GM12872 (cell line): Measurements from ENCODE around the gene RAB3IL1.

ENCODE experiments used
- TF ChIP-seq, protein P1 (sequence below): IDR thresholded peaks from 3 replicates; pipeline ENCODE4 v1.5.1; 2011; ENCODE audit warnings: low read depth, mild to moderate bottlenecking, low read length, moderate library complexity; ENCODE audit not compliant: insufficient read depth

RAB3IL1 gene, protein sequence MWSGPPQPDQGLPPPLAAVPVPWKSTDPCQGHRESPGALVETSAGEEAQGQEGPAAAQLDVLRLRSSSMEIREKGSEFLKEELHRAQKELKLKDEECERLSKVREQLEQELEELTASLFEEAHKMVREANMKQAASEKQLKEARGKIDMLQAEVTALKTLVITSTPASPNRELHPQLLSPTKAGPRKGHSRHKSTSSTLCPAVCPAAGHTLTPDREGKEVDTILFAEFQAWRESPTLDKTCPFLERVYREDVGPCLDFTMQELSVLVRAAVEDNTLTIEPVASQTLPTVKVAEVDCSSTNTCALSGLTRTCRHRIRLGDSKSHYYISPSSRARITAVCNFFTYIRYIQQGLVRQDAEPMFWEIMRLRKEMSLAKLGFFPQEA

GRCh38 chr11:61917334-61918109 is at the start of gene RAB3IL1:
RAB3IL1 (minus strand) TSS chr11:61917566; CDS start chr11:61917367, 199 bp downstream.
- TF ChIP-seq, protein P1, sequence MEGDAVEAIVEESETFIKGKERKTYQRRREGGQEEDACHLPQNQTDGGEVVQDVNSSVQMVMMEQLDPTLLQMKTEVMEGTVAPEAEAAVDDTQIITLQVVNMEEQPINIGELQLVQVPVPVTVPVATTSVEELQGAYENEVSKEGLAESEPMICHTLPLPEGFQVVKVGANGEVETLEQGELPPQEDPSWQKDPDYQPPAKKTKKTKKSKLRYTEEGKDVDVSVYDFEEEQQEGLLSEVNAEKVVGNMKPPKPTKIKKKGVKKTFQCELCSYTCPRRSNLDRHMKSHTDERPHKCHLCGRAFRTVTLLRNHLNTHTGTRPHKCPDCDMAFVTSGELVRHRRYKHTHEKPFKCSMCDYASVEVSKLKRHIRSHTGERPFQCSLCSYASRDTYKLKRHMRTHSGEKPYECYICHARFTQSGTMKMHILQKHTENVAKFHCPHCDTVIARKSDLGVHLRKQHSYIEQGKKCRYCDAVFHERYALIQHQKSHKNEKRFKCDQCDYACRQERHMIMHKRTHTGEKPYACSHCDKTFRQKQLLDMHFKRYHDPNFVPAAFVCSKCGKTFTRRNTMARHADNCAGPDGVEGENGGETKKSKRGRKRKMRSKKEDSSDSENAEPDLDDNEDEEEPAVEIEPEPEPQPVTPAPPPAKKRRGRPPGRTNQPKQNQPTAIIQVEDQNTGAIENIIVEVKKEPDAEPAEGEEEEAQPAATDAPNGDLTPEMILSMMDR, result no peak

GRCh38 chr11:61966734-61967115 is 49.4 kb upstream of the RAB3IL1 start:
- TF ChIP-seq, protein P1, result no peak

DNA sequence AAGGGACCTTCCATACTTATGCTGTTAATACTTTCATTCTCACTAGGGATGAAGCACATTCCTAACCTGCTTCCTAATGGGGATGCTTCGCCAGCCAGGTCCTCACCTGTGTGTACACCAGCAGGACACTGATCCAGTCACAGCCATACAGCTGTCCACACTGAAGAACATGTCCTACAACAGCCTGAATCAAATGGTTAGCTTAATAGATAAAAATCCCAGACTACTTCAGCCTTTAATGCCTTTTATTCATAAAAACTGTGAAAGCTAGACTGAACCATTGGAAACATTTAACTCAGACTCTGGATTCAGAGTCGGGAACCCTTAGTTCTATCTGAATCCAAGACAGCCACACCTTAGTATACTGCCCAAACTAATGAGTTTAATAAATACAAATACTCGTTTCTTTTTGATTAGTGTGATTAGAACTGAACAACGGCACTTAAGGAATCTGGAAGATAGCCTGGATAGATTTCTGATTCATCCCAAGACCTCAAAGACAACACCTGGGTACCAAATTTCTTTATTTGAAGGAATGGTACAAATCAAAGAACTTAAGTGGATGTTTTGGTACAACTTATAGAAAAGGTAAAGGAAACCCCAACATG is 46.8 kb upstream of the RAB3IL1 start:
- TF ChIP-seq, protein P1, result no peak

GRCh38 chr11:61963282-61964057 is 46.1 kb upstream of the RAB3IL1 start:
- TF ChIP-seq, protein P1, result no peak

DNA sequence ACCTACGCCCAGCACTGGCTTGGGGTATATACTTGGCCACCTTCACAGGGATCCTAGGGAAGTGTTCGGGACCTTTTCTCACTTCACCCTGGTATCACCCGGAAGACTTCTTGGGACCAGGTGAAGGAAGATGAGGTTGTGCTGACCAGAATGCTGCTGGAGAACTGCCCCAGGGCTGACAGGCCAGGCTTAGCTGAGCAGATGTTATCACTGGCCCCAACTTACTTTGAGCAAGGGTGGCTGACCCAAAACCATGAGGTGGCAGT is 45.6 kb upstream of the RAB3IL1 start:
- TF ChIP-seq, protein P1, result no peak

- TF ChIP-seq, protein P1, result no peak
These were observed 45.0 kb upstream of the RAB3IL1 start for GRCh38 chr11:61962213-61963015.
